HG02884 (cell line): ENCODE measurements around the gene RNF183.

Source experiments
- ATAC-seq: cut with Tn5 transposase; IDR thresholded peaks from one replicate; pipeline ENCODE4 v1.9.1; 2021; ENCODE audit warnings: mild to moderate bottlenecking, moderate library complexity; ENCODE audit not compliant: unreplicated experiment

Gene RNF183

DNA sequence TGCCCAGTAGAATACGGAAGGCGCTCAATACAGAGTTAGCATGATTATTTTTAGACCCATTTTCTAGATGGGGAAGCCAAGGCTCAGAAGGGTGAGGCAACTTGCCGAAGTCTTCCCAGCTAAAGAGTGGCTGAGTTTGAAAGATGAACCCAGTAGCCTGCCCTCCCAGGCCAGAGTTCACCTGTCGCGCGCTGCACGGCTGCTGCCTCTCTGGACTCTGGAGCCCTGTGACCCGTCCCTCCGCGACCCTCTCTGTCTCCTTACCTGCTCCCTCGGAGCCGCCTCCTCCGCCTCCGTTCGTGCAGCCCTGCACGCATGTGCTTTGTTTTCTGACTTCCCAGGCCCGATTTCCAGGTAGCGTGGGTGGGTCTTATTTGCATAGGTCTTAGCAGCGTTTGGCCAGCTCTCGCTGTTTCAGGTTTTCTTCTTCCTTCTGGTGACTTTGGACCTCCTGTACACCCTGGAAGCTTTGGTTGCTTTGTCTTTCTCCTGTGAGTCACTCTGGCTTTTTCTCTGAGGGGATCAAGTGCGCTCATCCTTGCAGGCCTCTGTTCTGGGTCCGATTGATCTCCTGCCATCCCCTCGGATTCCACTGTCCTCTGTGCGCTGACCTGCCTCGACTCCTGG lies at the start of gene RNF183:
Gene RNF183, minus strand, starts transcription at position 585 of the 627 bp plus-strand sequence. CDS start 5,192 bp downstream, outside the sequence.
- no peak for ATAC-seq

- no peak for ATAC-seq
Observed at GRCh38 chr9:113352411-113352810, 49.2 kb upstream of the RNF183 start.

GRCh38 chr9:113352006-113352405 lies 48.8 kb upstream of the RNF183 start:
- ATAC-seq, result no peak

GRCh38 chr9:113350937-113351336 lies 47.8 kb upstream of the RNF183 start:
- ATAC-seq, result peak; percentile 42

- no peak for ATAC-seq
Observed at GRCh38 chr9:113350107-113350661, 47.0 kb upstream of the RNF183 start.

DNA sequence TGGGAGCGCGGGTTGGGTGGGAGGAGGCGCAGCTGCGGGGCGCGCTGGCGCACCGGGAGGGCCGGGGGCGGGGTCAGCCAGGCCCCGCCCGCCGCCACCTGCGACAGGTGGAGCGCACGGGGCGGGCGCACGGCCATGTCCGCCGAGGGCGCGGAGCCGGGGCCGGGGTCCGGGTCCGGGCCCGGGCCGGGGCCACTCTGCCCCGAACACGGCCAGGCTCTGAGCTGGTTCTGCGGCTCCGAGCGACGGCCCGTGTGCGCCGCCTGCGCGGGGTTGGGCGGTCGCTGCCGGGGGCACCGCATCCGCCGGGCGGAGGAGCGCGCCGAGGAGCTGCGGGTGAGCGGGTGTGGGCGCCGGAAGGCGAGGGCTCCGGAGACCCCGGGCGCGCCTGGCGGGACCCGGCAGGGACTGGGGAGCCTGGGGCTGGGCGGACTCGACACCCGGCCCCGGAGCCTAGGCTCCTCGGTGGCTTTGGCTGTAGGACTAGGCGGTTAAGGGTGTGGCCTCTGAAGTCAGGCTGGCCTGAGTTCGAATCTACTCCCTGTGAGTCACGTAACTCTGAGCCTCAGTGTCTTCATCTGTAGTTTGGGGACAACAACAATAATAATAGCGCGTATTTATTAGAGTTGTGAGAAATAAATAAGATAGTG lies 46.4 kb upstream of the RNF183 start, which contains the start of gene BSPRY:
Gene BSPRY, plus strand, starts transcription at position 97 of the 650 bp plus-strand sequence. Its CDS starts 39 bp downstream, at position 136.
- ATAC-seq, result no peak

GRCh38 chr9:113349066-113349444 lies 45.9 kb upstream of the RNF183 start:
- no peak for ATAC-seq

- ATAC-seq, result no peak
Observed at GRCh38 chr9:113348437-113348836, 45.3 kb upstream of the RNF183 start.

DNA sequence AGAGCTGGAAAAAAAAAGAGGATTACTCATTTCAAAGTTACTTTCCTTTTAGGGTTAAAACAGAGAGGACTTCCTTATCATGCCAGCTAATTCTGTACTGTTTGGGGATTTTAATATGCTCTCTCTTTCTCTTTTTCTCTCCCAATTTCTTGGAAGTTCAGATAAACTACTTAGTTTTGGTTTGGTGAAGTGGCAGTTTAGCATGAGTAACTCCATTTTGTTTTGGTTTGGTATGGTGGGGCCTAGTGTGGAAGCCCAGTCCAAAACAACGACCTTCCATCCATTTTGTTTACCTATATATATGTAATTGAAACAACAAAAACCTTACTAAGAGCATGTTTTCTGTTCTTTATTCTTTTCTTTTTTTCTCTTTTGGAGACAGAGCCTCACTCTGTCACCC lies 42.5 kb upstream of the RNF183 start:
- no peak for ATAC-seq

DNA sequence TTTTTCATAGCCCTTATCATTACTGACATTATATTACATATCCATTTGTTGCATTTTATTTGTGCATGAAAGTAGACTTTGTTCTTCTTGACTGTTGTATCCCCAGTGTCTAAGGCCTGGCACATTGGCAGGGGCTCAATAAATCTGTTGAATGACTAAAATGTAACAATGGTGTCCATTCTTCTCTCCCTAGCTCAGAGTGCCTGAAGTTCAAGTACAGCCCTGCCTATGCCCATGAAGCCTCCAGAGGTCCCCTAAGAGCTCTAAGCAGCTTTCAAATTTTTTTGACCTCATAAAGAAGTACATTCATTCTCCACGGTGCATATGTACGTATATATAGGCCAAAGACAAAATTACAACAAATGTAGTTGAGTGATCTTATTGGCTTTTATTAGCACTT lies 42.0 kb upstream of the RNF183 start:
- no peak for ATAC-seq

DNA sequence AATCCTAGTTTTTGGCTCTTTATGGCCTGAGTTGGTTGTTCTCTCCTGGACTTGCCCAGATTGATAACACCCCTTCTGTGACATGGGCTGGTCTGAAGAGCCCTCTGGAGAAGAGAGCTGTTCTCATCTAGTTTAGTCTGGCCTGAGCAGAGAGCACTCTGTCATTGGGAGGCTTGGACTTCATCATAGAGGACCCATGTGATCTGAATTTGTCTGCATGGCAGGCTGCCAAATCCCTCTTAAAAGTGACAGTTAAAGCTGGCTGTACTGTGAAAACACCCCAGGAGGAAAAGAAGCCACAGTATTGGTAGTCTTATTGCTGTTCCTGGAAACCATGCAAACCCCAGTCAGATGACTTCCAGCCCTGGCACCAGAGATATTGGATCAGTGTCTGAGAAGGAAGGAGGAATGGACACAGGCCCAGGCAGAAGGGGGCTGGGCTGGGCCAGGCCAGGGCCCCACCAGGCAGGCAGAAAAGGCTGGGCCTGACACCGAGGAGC lies 40.6 kb upstream of the RNF183 start:
- ATAC-seq, result no peak

DNA sequence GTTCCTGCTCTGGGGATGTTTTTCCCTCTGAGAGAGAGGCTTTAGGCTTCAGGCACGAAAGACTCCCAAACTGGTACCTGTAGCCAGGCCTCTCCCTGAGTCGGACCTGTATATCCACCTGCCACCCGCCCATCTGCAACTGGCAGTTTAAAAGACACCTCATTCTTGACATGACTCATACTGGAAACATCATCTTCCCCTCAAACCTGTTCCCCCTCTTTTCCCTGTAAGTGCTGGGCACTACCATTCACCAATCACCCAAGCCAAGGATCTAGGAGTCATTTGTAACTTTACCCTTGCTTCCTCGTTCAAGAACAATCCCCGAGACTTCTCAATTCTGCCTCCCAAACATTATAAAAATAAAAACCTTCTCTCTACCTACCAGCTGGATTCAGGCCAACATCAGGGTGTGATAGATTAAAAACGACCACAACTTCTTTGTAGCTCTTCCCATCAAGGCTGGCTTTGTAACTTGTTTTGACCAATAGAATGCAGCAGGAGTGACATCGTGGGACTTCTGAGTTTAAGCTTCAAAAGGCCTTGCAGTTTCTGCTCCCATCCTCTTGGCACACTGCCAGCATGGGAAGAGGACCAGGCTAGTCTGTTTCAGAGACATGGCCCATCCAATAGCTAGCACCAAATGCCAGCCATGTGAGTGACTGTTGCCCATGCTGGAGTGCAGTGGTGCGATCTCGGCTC lies 38.7 kb upstream of the RNF183 start:
- ATAC-seq, result no peak

DNA sequence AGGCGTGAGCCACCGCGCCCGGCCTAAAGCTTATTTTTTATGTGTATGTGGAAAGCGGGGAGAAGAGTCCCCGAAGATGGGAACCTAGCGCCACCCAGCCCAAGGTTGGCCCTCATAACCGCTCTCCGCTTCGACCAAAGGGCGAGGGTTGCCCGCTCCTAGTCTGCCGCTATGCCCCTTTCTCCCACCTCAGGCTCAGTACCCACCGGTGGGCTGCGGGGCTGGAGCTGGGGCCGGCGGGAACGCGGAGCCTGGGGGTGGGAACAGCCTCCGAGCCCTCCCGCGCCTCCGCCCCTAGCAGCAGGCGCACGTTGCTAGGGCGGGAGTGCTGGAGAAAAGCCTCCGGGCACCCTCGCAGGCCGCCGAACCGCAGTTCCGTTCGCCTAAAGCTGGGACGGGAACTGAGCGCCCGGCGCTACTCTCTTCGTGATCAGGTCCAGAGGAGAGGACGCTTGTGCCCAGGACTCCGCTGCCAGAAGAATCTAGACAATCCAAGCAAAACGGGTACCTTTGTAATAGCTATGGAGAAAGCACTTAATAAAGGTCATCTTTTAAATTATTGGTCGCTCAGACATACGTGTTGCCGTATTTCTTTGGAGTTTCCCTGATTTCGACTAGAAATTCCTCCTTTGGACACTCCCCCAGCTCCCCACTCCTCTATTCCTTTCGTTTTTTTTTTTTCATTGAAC lies 37.0 kb upstream of the RNF183 start, which contains the start of gene WDR31:
Gene WDR31, minus strand, starts transcription at position 265 of the 689 bp plus-strand sequence. CDS start 8,253 bp downstream, outside the sequence.
- ATAC-seq, result peak; percentile 99

- no peak for ATAC-seq
Observed at GRCh38 chr9:113337714-113338113, 34.5 kb upstream of the RNF183 start.

GRCh38 chr9:113331780-113332179 lies 28.6 kb upstream of the RNF183 start:
- ATAC-seq, result no peak

DNA sequence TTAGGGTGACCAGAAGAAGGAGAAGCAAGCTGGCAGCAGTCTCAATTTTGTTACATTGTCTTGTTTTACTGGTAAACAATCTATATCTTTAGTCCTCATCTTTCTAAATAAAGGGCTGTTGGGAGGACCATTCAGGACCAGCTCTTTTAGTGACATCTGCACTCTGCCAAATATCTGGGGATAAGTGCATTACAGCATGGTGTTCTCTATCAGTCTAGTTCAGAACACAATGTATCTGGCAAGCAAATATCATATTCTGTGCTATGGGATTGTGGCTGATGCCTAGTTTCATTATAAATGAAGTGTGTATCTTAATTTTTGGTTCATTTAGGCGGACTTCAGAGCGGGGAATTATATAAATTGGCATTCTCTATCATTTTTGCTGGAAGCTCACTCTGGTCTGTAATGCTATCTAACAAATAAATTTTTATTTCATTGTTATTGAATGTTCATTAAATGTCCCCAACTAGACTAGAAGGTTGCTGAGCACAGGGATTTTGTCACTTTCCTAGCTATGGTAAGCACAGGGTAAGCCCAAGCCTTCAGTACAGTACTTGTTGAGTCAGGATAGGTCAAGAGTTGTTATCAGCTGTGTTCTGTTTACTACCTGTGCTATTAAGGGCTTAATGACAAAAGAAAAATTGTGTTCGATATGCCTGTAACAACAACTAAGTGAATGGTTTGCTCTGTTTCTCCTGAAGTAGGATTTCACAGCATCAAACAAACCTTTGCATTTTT lies 25.0 kb upstream of the RNF183 start:
- no peak for ATAC-seq

GRCh38 chr9:113326230-113326629 lies 23.1 kb upstream of the RNF183 start:
- no peak for ATAC-seq

DNA sequence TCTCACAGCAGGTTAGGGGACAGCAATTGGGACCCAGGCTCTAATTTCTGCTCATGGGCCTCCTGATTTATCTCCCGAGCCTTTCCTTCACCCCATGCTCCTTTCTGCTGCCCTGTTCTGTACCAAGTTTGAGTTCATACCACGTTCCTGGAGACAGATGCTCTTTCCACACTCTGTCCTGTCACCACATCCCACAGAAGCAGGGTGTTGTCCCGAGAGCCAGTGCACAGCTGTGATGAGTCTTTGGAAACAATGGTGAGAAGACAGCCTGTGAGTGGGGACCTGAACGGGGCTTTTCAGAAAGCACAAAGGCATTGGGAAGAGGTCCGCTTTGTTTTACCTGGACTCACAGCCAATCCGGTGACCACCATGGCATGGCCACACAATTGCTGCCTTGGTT lies 19.5 kb upstream of the RNF183 start:
- ATAC-seq, result no peak

- no peak for ATAC-seq
Observed at GRCh38 chr9:113320051-113320450, 16.9 kb upstream of the RNF183 start.

DNA sequence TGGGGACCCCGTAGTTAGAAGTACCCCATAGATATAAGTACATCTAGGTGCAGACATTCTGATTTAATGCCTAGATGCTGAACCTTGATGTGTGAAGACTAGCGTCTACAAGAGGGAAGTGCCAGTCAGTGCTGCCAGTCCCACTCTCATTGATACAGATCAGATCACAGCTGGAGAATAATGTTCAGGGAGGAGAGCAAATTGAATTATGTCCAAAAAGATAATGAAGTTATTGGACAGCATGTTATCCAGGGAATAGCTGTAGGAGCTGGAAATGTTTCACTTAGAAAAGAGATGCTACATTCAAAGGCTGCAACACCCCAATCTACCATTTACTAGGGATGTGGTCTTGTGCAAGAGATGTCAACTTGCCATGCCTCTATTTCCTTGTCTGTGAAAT lies 15.9 kb upstream of the RNF183 start:
- ATAC-seq, result no peak
